ENCODE measurements around the gene PPIF. TPM values are rescaled to one million over a fixed set of nuclear protein-coding genes. Genes with fewer than 3 reads are reported as not detected.

Gene PPIF
- total and polyA plus RNA-seq, 7 donors: 44.6 to 297 (median 85.9) TPM

DNA sequence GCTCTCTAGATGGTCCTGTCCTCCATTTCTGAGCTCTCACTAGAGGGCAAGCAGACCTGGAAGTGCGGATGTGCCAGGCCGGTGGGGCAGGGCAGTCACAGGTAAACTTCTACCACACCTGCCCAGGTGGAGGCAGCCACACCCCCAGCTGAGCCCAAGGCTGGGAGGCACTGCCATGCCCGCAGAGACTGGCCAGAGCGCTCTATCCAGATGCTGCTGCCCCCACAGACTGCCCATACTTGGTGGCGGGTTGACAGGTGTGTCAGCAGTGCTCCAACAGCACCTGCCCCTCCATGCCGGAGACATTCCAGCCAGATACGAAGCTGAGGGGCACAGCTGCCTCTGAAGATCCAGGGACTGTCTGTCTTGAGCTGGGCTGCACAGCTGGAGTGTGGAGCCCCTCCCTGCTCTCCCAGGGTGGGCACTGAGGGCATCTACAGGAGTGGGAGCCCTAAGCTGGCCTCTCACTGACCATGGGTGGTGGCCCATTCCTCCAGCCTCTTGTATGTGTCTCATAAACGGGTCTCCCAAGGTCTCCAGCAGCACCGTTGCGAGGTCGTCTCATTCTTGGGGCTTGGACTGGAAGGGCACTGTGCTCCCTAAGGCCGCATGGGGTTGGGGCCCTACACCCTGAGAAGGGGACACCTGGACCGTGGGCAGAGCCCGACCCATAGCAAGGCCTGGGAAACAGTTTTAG lies 38.2 kb upstream of the PPIF start:
- DNase-seq (peak; percentile 16 to 49), ATAC-seq (no peak)
- Histone ChIP-seq H3K27ac (no peak overlapping the region), H3K4me1 (peaks cover 2% of the 10 kb centered on the region), H3K4me3 (no peak overlapping the region), H3K9me3 (no peaks in the 10 kb centered on the region), H3K27me3 (ENCODE audit: insufficient read depth in 3 of 3, low read length in 2 of 3) (no peaks in the 10 kb centered on the region), H3K36me3 (ENCODE audit: insufficient read depth in 1 of 2, low read depth in 1 of 2) (peaks cover 5 to 97% of the 10 kb centered on the region in 2 donors)
- 78 to 83% (median 81%) methylated on average over 14 of the region's 14 CpGs for WGBS, 3 donors
- no peak for TF ChIP-seq CTCF (IDR thresholded peaks at IDR 0.05)
- intact Hi-C loops (cut with DNase I): no loop called here

GRCh38 chr10:79310200-79310865 lies 36.9 kb upstream of the PPIF start:
- peaks cover 5 to 85% of the 10 kb centered on the region in 2 donors for H3K36me3 ChIP-seq (ENCODE audit: insufficient read depth in 1 of 2, low read depth in 1 of 2)
- no peak overlapping the region for H3K4me3 ChIP-seq
- WGBS, 3 donors: 68 to 84% (median 77%) methylated on average over 28 to 29 of the region's 29 CpGs

GRCh38 chr10:79310911-79311573 lies 36.2 kb upstream of the PPIF start:
- Histone ChIP-seq H3K27me3 (ENCODE audit: insufficient read depth in 3 of 3, low read length in 2 of 3) (no peaks in the 10 kb centered on the region), H3K4me3 (no peak overlapping the region), H3K9me3 (no peaks in the 10 kb centered on the region), H3K36me3 (ENCODE audit: insufficient read depth in 1 of 2, low read depth in 1 of 2) (peaks cover 5 to 78% of the 10 kb centered on the region in 2 donors), H3K27ac (no peak overlapping the region), H3K4me1 (peaks cover 14% of the 10 kb centered on the region)
- DNase-seq (peak; percentile 14 to 53), ATAC-seq (no peak)
- no peak for TF ChIP-seq CTCF (IDR thresholded peaks at IDR 0.05)
- intact Hi-C loops (cut with DNase I): no loop called here
- 90 to 96% (median 93%) methylated on average over 24 to 26 of the region's 26 CpGs for WGBS, 3 donors

More at GRCh38 chr10:79310200-79310865, 36.9 kb upstream of the PPIF start:
- intact Hi-C loops (cut with DNase I): no loop called here
- no peaks in the 10 kb centered on the region for H3K9me3 ChIP-seq
- H3K27me3 ChIP-seq (ENCODE audit: insufficient read depth in 3 of 3, low read length in 2 of 3): no peaks in the 10 kb centered on the region
- H3K4me1 ChIP-seq: peaks cover 12% of the 10 kb centered on the region
- ATAC-seq (no peak), DNase-seq (peak; percentile 12 to 53)
- no peak for TF ChIP-seq CTCF (IDR thresholded peaks at IDR 0.05)
- no peak overlapping the region for H3K27ac ChIP-seq

GRCh38 chr10:79311581-79312407 lies 35.5 kb upstream of the PPIF start:
- DNase-seq (peak; percentile 18 to 50), ATAC-seq (no peak)
- Histone ChIP-seq H3K4me1 (peaks cover 14% of the 10 kb centered on the region), H3K9me3 (no peaks in the 10 kb centered on the region), H3K27me3 (ENCODE audit: insufficient read depth in 3 of 3, low read length in 2 of 3) (no peaks in the 10 kb centered on the region), H3K27ac (no peak overlapping the region), H3K36me3 (ENCODE audit: insufficient read depth in 1 of 2, low read depth in 1 of 2) (peaks cover 5 to 71% of the 10 kb centered on the region in 2 donors), H3K4me3 (no peak overlapping the region)
- WGBS, 3 donors: 84 to 92% (median 89%) methylated on average over 15 of the region's 15 CpGs
- intact Hi-C loops (cut with DNase I): no loop called here
- no peak for TF ChIP-seq CTCF (IDR thresholded peaks at IDR 0.05)
